ENCODE results near the gene FITM1.

- TF ChIP-seq POLR2A (IDR thresholded peaks at IDR 0.05), result no peak
- TF ChIP-seq, protein P1, sequence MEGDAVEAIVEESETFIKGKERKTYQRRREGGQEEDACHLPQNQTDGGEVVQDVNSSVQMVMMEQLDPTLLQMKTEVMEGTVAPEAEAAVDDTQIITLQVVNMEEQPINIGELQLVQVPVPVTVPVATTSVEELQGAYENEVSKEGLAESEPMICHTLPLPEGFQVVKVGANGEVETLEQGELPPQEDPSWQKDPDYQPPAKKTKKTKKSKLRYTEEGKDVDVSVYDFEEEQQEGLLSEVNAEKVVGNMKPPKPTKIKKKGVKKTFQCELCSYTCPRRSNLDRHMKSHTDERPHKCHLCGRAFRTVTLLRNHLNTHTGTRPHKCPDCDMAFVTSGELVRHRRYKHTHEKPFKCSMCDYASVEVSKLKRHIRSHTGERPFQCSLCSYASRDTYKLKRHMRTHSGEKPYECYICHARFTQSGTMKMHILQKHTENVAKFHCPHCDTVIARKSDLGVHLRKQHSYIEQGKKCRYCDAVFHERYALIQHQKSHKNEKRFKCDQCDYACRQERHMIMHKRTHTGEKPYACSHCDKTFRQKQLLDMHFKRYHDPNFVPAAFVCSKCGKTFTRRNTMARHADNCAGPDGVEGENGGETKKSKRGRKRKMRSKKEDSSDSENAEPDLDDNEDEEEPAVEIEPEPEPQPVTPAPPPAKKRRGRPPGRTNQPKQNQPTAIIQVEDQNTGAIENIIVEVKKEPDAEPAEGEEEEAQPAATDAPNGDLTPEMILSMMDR (IDR thresholded peaks at IDR 0.05), result no peak
These were observed 5.0 kb downstream of the FITM1 start for GRCh38 chr14:24135584-24135833.

Data from heart left ventricle (tissue), 13 donors.